ENCODE results near the gene WDR45B.

DNA sequence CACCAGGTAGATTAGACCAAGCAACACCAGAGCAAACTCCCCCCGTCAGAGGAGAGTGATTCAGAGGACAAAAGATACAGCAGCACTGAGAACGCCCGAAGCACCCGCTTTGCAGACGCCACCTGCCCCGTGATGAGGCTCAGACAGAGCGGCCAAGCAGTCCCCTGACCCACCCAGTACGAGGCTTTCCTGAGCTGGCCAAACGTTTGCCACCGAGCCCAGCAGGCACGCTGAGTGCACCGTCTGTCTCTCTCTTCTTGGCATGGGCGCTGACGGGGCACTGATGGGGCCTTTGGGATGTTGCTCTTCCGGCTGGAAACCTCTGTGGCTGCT, 19.4 kb upstream of the WDR45B start:
- TF ChIP-seq, protein P1, sequence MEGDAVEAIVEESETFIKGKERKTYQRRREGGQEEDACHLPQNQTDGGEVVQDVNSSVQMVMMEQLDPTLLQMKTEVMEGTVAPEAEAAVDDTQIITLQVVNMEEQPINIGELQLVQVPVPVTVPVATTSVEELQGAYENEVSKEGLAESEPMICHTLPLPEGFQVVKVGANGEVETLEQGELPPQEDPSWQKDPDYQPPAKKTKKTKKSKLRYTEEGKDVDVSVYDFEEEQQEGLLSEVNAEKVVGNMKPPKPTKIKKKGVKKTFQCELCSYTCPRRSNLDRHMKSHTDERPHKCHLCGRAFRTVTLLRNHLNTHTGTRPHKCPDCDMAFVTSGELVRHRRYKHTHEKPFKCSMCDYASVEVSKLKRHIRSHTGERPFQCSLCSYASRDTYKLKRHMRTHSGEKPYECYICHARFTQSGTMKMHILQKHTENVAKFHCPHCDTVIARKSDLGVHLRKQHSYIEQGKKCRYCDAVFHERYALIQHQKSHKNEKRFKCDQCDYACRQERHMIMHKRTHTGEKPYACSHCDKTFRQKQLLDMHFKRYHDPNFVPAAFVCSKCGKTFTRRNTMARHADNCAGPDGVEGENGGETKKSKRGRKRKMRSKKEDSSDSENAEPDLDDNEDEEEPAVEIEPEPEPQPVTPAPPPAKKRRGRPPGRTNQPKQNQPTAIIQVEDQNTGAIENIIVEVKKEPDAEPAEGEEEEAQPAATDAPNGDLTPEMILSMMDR (conservative IDR thresholded peaks at IDR 0.05), result no peak
- no peak for TF ChIP-seq EZH2 (IDR thresholded peaks at IDR 0.05; ENCODE audit: low read depth)

All from PC-9 (cell line).